ENCODE results near the gene PTPRE. TPM values are rescaled to one million over a fixed set of nuclear protein-coding genes. Genes with fewer than 3 reads are reported as not detected.

PTPRE gene
- total RNA-seq, 4 donors from 2014 or later, result 9.8 to 24.9 (median 22.7) TPM

- Histone ChIP-seq H3K27ac (peak overlapping the region in 1 of 4 donors; percentile 14), H3K4me3 (no peak overlapping the region), H3K27me3 (no peaks in the 10 kb centered on the region), H3K4me1 (peaks cover 0 to 10% (median 0%) of the 10 kb centered on the region in 3 donors), H3K36me3 (no peaks in the 10 kb centered on the region), H3K9me3 (no peaks in the 10 kb centered on the region)
- 60 to 73% methylated on average over 8 to 9 of the region's 9 CpGs for WGBS, 2 donors
- no peak for DNase-seq
- intact Hi-C loops (cut with DNase I), result loop anchor here (5.0 kb wide), 1 partner anchor 36 kb away; no protein-coding TSS in a partner anchor
- TF ChIP-seq POLR2A (IDR thresholded peaks at IDR 0.05), result no peak
- TF ChIP-seq CTCF (IDR thresholded peaks at IDR 0.05), result no peak
These were observed 129.2 kb downstream of the PTPRE start for GRCh38 chr10:128036011-128036615.

GRCh38 chr10:128036746-128037543 lies 130.0 kb downstream of the PTPRE start:
- WGBS, 2 donors, result 72 to 74% methylated on average over 13 to 14 of the region's 14 CpGs
- no peaks in the 10 kb centered on the region for H3K27me3 ChIP-seq
- H3K27ac ChIP-seq, result no peak overlapping the region
- no peak overlapping the region for H3K4me3 ChIP-seq
- H3K36me3 ChIP-seq, result no peaks in the 10 kb centered on the region
- TF ChIP-seq POLR2A (IDR thresholded peaks at IDR 0.05) (no peak), CTCF (IDR thresholded peaks at IDR 0.05) (no peak)
- peaks cover 0 to 10% (median 0%) of the 10 kb centered on the region in 3 donors for H3K4me1 ChIP-seq
- DNase-seq, result no peak
- H3K9me3 ChIP-seq, result no peaks in the 10 kb centered on the region
- intact Hi-C loops (cut with DNase I), result loop anchor here (5.0 kb wide), 1 partner anchor 35 kb away; no protein-coding TSS in a partner anchor

- 82 to 91% methylated on average over 6 to 8 of the region's 8 CpGs for WGBS, 2 donors
- no peak overlapping the region for H3K27ac ChIP-seq
- H3K36me3 ChIP-seq, result no peaks in the 10 kb centered on the region
- no peak for TF ChIP-seq CTCF (IDR thresholded peaks at IDR 0.05)
- no peak for TF ChIP-seq POLR2A (IDR thresholded peaks at IDR 0.05)
- no peaks in the 10 kb centered on the region for H3K9me3 ChIP-seq
- peaks cover 0 to 11% (median 0%) of the 10 kb centered on the region in 3 donors for H3K4me1 ChIP-seq
- H3K4me3 ChIP-seq, result no peak overlapping the region
- no peaks in the 10 kb centered on the region for H3K27me3 ChIP-seq
- no peak for DNase-seq
- intact Hi-C loops (cut with DNase I), result no loop called here
These were observed 133.2 kb downstream of the PTPRE start for GRCh38 chr10:128040096-128040495.

- TF ChIP-seq CTCF (IDR thresholded peaks at IDR 0.05), result no peak
- no peaks in the 10 kb centered on the region for H3K27me3 ChIP-seq
- no peak overlapping the region for H3K4me3 ChIP-seq
- WGBS, 2 donors, result 83% methylated on average over 1 of the region's 8 CpGs; no CpG with 5 or more reads in 1 of the 2 donors
- no peak overlapping the region for H3K27ac ChIP-seq
- no peaks in the 10 kb centered on the region for H3K36me3 ChIP-seq
- DNase-seq, result no peak
- intact Hi-C loops (cut with DNase I), result no loop called here
- peaks cover 0 to 17% (median 0%) of the 10 kb centered on the region in 3 donors for H3K4me1 ChIP-seq
- H3K9me3 ChIP-seq, result no peaks in the 10 kb centered on the region
These were observed 133.8 kb downstream of the PTPRE start for GRCh38 chr10:128040681-128041080.

GRCh38 chr10:128042131-128042610 lies 135.3 kb downstream of the PTPRE start:
- Histone ChIP-seq H3K27me3 (no peaks in the 10 kb centered on the region), H3K4me3 (no peak overlapping the region), H3K9me3 (no peaks in the 10 kb centered on the region), H3K36me3 (no peaks in the 10 kb centered on the region), H3K4me1 (peaks cover 8 to 24% (median 8%) of the 10 kb centered on the region in 3 donors), H3K27ac (no peak overlapping the region)
- no peak for DNase-seq
- intact Hi-C loops (cut with DNase I), result no loop called here
- WGBS, 2 donors, result 86 to 93% methylated on average over 13 to 17 of the region's 17 CpGs
- no peak for TF ChIP-seq CTCF (IDR thresholded peaks at IDR 0.05)
- TF ChIP-seq POLR2A (IDR thresholded peaks at IDR 0.05), result no peak
